Nephron progenitor cell (in vitro differentiated cells): ENCODE results near the gene TLX2.

Experiments
- DNase-seq: peaks from one replicate; pipeline ENCODE4 v3.0.0; 2021
- H3K27ac Mint-ChIP-seq: 2 replicates; pipeline ENCODE4 v1.8.0; 2021; ENCODE audit warnings: mild to moderate bottlenecking, moderate library complexity, mixed read lengths
- H3K27me3 Mint-ChIP-seq: 2 replicates; pipeline ENCODE4 v1.8.0; 2021; ENCODE audit warnings: mild to moderate bottlenecking, low read depth, mixed read lengths; ENCODE audit not compliant: poor library complexity
- H3K36me3 Mint-ChIP-seq: 2 replicates; pipeline ENCODE4 v1.8.0; 2021; ENCODE audit warnings: low read depth, mixed read lengths
- H3K4me1 Mint-ChIP-seq: 2 replicates; pipeline ENCODE4 v1.8.0; 2021; ENCODE audit warnings: mixed read lengths
- H3K4me3 Mint-ChIP-seq: 2 replicates; pipeline ENCODE4 v1.8.0; 2021; ENCODE audit warnings: mild to moderate bottlenecking, moderate library complexity, mixed read lengths
- H3K9me3 Mint-ChIP-seq: 2 replicates; pipeline ENCODE4 v1.8.0; 2021; ENCODE audit warnings: mild to moderate bottlenecking, moderate library complexity, mixed read lengths
- TF ChIP-seq, protein P1 (sequence below): fragments of 200-600 bp; sonication (generic); IDR thresholded peaks from 2 replicates; pipeline ENCODE4 v1.5.0; 2021; ENCODE audit warnings: antibody characterized with exemption

TLX2 gene

GRCh38 chr2:74503506-74504475 is 10.5 kb upstream of the TLX2 start:
- H3K27ac Mint-ChIP-seq: no peak overlapping the region
- TF ChIP-seq, protein P1, sequence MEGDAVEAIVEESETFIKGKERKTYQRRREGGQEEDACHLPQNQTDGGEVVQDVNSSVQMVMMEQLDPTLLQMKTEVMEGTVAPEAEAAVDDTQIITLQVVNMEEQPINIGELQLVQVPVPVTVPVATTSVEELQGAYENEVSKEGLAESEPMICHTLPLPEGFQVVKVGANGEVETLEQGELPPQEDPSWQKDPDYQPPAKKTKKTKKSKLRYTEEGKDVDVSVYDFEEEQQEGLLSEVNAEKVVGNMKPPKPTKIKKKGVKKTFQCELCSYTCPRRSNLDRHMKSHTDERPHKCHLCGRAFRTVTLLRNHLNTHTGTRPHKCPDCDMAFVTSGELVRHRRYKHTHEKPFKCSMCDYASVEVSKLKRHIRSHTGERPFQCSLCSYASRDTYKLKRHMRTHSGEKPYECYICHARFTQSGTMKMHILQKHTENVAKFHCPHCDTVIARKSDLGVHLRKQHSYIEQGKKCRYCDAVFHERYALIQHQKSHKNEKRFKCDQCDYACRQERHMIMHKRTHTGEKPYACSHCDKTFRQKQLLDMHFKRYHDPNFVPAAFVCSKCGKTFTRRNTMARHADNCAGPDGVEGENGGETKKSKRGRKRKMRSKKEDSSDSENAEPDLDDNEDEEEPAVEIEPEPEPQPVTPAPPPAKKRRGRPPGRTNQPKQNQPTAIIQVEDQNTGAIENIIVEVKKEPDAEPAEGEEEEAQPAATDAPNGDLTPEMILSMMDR: no peak
- DNase-seq: peak; percentile 15
- no peaks in the 10 kb centered on the region for H3K9me3 Mint-ChIP-seq
- H3K4me3 Mint-ChIP-seq: peak overlapping the region; percentile 89
- peaks cover 87% of the 10 kb centered on the region for H3K4me1 Mint-ChIP-seq
- H3K36me3 Mint-ChIP-seq: peaks cover 30% of the 10 kb centered on the region
- peaks cover 100% of the 10 kb centered on the region for H3K27me3 Mint-ChIP-seq

- no peak overlapping the region for H3K27ac Mint-ChIP-seq
- H3K36me3 Mint-ChIP-seq: peaks cover 30% of the 10 kb centered on the region
- H3K27me3 Mint-ChIP-seq: peaks cover 100% of the 10 kb centered on the region
- no peak for DNase-seq
- H3K9me3 Mint-ChIP-seq: no peaks in the 10 kb centered on the region
- peaks cover 83% of the 10 kb centered on the region for H3K4me1 Mint-ChIP-seq
- TF ChIP-seq, protein P1: no peak
- H3K4me3 Mint-ChIP-seq: peak overlapping the region; percentile 89
Measured at GRCh38 chr2:74504591-74504990, 9.7 kb upstream of the TLX2 start.

DNA sequence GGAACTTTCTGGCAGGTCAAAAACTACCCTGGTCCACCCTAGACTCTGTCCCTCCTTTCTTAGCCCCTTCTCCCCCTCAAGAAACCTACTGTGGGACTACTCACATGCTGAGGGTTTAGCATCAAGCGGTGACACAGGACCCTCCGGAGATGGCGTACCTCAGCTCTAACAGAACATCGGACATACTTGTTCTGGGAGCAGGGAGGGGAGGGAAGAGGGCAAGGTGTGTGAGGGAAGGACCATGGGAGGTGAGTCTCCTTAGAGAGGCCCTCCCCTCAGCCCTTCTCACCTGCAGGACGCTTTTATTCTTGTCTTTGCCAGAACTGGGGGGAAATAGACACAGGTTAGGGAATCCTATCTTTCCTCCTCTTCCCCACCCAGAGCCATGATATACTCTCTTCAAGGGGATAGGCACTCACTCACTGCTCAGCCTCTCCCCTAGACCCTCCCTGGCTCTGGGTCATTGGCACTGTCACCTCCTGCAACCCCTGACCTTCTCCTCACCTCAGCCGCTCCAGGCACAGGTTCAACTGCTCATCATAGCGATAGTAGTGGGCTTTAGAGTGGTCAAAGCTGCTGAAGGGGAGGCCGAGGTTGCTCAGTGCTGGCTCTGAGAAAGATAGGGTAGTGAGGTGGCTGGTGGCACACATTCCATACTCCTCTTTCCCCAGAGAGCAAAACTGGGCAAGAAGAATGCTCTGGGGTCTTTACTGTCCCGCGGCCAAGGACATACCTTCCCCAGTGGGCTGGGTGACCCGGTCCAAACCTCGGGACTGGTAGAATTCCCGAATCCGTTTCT is 8.6 kb upstream of the TLX2 start:
- peaks cover 100% of the 10 kb centered on the region for H3K27me3 Mint-ChIP-seq
- H3K4me1 Mint-ChIP-seq: peaks cover 73% of the 10 kb centered on the region
- H3K4me3 Mint-ChIP-seq: peak overlapping the region; percentile 26
- TF ChIP-seq, protein P1: no peak
- no peak overlapping the region for H3K27ac Mint-ChIP-seq
- H3K9me3 Mint-ChIP-seq: no peaks in the 10 kb centered on the region
- no peak for DNase-seq
- peaks cover 30% of the 10 kb centered on the region for H3K36me3 Mint-ChIP-seq

GRCh38 chr2:74507145-74507925 is 6.9 kb upstream of the TLX2 start, which contains the start of gene PCGF1:
Gene PCGF1 (minus strand): TSS chr2:74507695. CDS start chr2:74507668, 27 bp downstream.
- Mint-ChIP-seq H3K36me3 (peaks cover 30% of the 10 kb centered on the region), H3K27me3 (peaks cover 100% of the 10 kb centered on the region), H3K27ac (peak within 1 kb of the TSS; percentile 100), H3K4me3 (peak within 1 kb of the TSS; percentile 99), H3K9me3 (peaks cover 4% of the 10 kb centered on the region), H3K4me1 (peaks cover 56% of the 10 kb centered on the region)
- peak; percentile 99 for DNase-seq
- TF ChIP-seq, protein P1: peak; percentile 68

- H3K4me3 Mint-ChIP-seq: peak overlapping the region; percentile 99
- H3K27ac Mint-ChIP-seq: peak overlapping the region; percentile 100
- peak; percentile 45 for DNase-seq
- peaks cover 4% of the 10 kb centered on the region for H3K9me3 Mint-ChIP-seq
- H3K36me3 Mint-ChIP-seq: peaks cover 30% of the 10 kb centered on the region
- TF ChIP-seq, protein P1: no peak
- H3K27me3 Mint-ChIP-seq: peaks cover 100% of the 10 kb centered on the region
- H3K4me1 Mint-ChIP-seq: peaks cover 56% of the 10 kb centered on the region
Measured at GRCh38 chr2:74507926-74508520, 6.2 kb upstream of the TLX2 start.
